ENCODE results near the gene SIPA1L3. TPM values are rescaled to one million over a fixed set of nuclear protein-coding genes. Genes with fewer than 3 reads are reported as not detected.

SIPA1L3 gene
- total and polyA plus RNA-seq, 12 donors, result 2.2 to 24.1 (median 11.8) TPM

DNA sequence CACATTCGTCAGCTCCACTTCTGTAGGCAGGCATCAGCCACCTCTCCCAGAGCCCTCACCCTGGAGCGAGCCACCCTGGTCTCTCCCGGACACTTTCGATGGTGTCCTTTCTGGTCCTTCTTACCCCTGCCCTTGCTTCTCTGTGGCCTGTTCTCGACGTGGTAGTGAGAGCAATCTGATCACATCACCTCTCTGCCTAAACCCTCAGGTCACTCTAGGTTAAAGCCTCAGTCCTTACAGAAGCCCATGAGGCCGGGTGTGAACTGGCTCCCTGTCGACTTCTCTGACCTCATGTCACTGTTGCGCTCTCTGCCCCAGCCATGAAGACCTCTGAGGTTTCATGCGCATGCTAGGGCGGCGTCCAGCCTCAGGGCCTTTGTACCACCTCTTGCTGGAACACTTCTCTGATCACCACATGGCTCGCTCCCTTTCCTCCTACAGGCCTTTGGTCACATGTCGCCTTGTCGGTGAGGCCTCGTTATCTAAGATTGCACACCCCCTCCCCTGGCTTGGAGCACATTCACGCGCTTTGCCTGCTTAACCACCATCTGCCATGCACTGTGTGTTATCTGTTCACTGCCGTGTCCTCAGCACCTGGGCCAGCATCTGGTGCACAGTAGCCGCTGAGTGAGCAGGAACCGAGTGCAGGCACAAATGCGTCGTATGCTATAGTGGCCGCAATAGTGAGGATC is 215.5 kb downstream of the SIPA1L3 start:
- no peak overlapping the region for H3K27ac ChIP-seq
- no peak overlapping the region for H3K4me3 ChIP-seq
- no peaks in the 10 kb centered on the region for H3K4me1 ChIP-seq (replicated peaks in 1 of 2)
- TF ChIP-seq POLR2A (IDR thresholded peaks at IDR 0.05), result no peak
- TF ChIP-seq, protein P1, sequence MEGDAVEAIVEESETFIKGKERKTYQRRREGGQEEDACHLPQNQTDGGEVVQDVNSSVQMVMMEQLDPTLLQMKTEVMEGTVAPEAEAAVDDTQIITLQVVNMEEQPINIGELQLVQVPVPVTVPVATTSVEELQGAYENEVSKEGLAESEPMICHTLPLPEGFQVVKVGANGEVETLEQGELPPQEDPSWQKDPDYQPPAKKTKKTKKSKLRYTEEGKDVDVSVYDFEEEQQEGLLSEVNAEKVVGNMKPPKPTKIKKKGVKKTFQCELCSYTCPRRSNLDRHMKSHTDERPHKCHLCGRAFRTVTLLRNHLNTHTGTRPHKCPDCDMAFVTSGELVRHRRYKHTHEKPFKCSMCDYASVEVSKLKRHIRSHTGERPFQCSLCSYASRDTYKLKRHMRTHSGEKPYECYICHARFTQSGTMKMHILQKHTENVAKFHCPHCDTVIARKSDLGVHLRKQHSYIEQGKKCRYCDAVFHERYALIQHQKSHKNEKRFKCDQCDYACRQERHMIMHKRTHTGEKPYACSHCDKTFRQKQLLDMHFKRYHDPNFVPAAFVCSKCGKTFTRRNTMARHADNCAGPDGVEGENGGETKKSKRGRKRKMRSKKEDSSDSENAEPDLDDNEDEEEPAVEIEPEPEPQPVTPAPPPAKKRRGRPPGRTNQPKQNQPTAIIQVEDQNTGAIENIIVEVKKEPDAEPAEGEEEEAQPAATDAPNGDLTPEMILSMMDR (IDR thresholded peaks at IDR 0.05), result no peak
- intact Hi-C loops (cut with DNase I), result no loop called here
- WGBS, 4 donors, result 95 to 97% (median 96%) methylated on average over 22 to 24 of the region's 24 CpGs
- no peaks in the 10 kb centered on the region for H3K27me3 ChIP-seq
- DNase-seq, result no peak
- H3K9me3 ChIP-seq (replicated peaks in 1 of 3), result no peaks in the 10 kb centered on the region
- H3K36me3 ChIP-seq (replicated peaks in 1 of 2), result peaks cover 0 to 9% of the 10 kb centered on the region in 2 donors

- Histone ChIP-seq H3K27ac (no peak overlapping the region), H3K4me3 (no peak overlapping the region), H3K4me1 (replicated peaks in 1 of 2) (no peaks in the 10 kb centered on the region), H3K36me3 (replicated peaks in 1 of 2) (no peaks in the 10 kb centered on the region), H3K9me3 (replicated peaks in 1 of 3) (no peaks in the 10 kb centered on the region), H3K27me3 (no peaks in the 10 kb centered on the region)
- DNase-seq, result no peak
- no peak for TF ChIP-seq POLR2A (IDR thresholded peaks at IDR 0.05)
- TF ChIP-seq, protein P1 (IDR thresholded peaks at IDR 0.05), result no peak
- intact Hi-C loops (cut with DNase I), result no loop called here
- WGBS, 4 donors, result 94 to 99% (median 97%) methylated on average over 7 to 9 of the region's 9 CpGs
These were observed 218.2 kb downstream of the SIPA1L3 start for GRCh38 chr19:38125238-38125637.

DNA sequence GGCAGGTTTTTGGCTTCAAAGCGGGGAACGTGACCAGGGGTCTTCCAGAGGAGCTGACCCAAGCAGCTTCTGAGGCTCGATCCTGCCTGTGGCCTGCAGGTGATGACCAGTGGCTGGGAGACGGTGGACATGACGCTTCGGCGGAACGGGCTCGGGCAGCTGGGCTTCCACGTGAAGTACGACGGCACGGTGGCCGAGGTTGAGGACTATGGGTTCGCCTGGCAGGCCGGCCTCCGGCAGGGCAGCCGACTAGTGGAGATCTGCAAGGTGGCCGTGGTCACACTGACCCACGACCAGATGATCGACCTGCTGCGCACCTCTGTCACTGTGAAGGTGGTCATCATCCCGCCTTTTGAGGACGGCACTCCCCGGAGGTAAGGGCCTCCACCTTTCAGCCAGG is 223.4 kb downstream of the SIPA1L3 start:
- Histone ChIP-seq H3K27ac (no peak overlapping the region), H3K4me1 (replicated peaks in 1 of 2) (no peaks in the 10 kb centered on the region), H3K9me3 (replicated peaks in 1 of 3) (no peaks in the 10 kb centered on the region), H3K4me3 (no peak overlapping the region), H3K36me3 (replicated peaks in 1 of 2) (no peaks in the 10 kb centered on the region), H3K27me3 (no peaks in the 10 kb centered on the region)
- intact Hi-C loops (cut with DNase I), result no loop called here
- WGBS, 4 donors, result 96 to 98% (median 97%) methylated on average over 24 to 25 of the region's 25 CpGs; no CpG with 5 or more reads in 1 of the 4 donors
- DNase-seq, result no peak
- TF ChIP-seq, protein P1 (IDR thresholded peaks at IDR 0.05), result no peak
- no peak for TF ChIP-seq POLR2A (IDR thresholded peaks at IDR 0.05)

- no peak for DNase-seq
- Histone ChIP-seq H3K4me1 (replicated peaks in 1 of 2) (no peaks in the 10 kb centered on the region), H3K27me3 (no peaks in the 10 kb centered on the region), H3K9me3 (replicated peaks in 1 of 3) (no peaks in the 10 kb centered on the region), H3K4me3 (no peak overlapping the region), H3K27ac (no peak overlapping the region), H3K36me3 (replicated peaks in 1 of 2) (no peaks in the 10 kb centered on the region)
- WGBS, 4 donors, result 91 to 96% (median 93%) methylated on average over 6 of the region's 6 CpGs
- intact Hi-C loops (cut with DNase I), result no loop called here
- TF ChIP-seq, protein P1 (IDR thresholded peaks at IDR 0.05), result no peak
- no peak for TF ChIP-seq POLR2A (IDR thresholded peaks at IDR 0.05)
These were observed 225.8 kb downstream of the SIPA1L3 start for GRCh38 chr19:38132781-38133180.

Data from adrenal gland (tissue), 12 donors.